Right atrium auricular region (tissue), 2 donors: Measurements from ENCODE around the gene CSF3. TPM values are rescaled to one million over a fixed set of nuclear protein-coding genes. Genes with fewer than 3 reads are reported as not detected.
A peak's percentile ranks its signal among the peaks of the same experiment; 100 is the strongest.

ENCODE experiments used
- DNase-seq: peaks from one replicate; pipeline ENCODE4 v3.0.0-alpha.2; 2019; ENCODE audit warnings: low spot score
- H3K27ac ChIP-seq, 2 donors: fragments of 200-600 bp; sonication (generic); 1 replicate in 1 of 2; 2 replicates in 1 of 2; pipeline ENCODE4 v1.5.1; 2016 to 2019
- H3K27me3 ChIP-seq, 2 donors: fragments of 200-600 bp; sonication (generic); one replicate each; pipeline versions ENCODE4 v1.5.1 to v1.6.0; 2017 to 2019
- H3K36me3 ChIP-seq: fragments of 200-600 bp; sonication (generic); one replicate; pipeline ENCODE4 v1.5.1; 2016
- H3K4me1 ChIP-seq, 2 donors: fragments of 200-600 bp; sonication (generic); one replicate each; pipeline versions ENCODE4 v1.5.1 to v1.6.0; 2017 to 2019
- H3K4me3 ChIP-seq, 2 donors: fragments of 200-600 bp; sonication (generic); 1 replicate in 1 of 2; 2 replicates in 1 of 2; pipeline ENCODE4 v1.5.1; 2017 to 2019; ENCODE audit warnings: mild to moderate bottlenecking in 1 of 2, moderate library complexity in 1 of 2
- H3K9me3 ChIP-seq, 2 donors: fragments of 200-600 bp; sonication (generic); one replicate each; pipeline ENCODE4 v1.5.1; 2019
- CTCF ChIP-seq, 2 donors: fragments of 200-600 bp; sonication (generic); IDR thresholded peaks; one replicate each; pipeline ENCODE4 v1.5.1; 2019; ENCODE audit warnings: antibody characterized with exemption in 2 of 2
- microRNA-seq, 2 donors: library from miRNA; unstranded; fragments of <30 nt; microRNA quantifications; one replicate each; pipeline ENCODE4, GENCODE V29; 2016 to 2017; ENCODE audit warnings: borderline number of aligned reads in 2 of 2, borderline replicate concordance in 1 of 2
- total RNA-seq, 2 donors: library from RNA; depleted of rRNA; stranded (reverse); fragments of >200 nt; gene quantifications; one replicate each; pipeline ENCODE4 v1.1.0, GENCODE V29; 2016

Gene CSF3
- total RNA-seq, 2 donors from 2014 or later = 1.3 TPM; not detected in 1

GRCh38 chr17:40064971-40065768, 49.9 kb downstream of the CSF3 start:
- DNase-seq = no peak

GRCh38 chr17:40065769-40066510, 50.7 kb downstream of the CSF3 start:
- Histone ChIP-seq H3K9me3 (no peaks in the 10 kb centered on the region), H3K4me3 (peak overlapping the region in 1 of 2 donors; percentile 100), H3K36me3 (no peaks in the 10 kb centered on the region), H3K27ac (peak overlapping the region; percentile 95 to 98), H3K27me3 (no peaks in the 10 kb centered on the region), H3K4me1 (peaks cover 0 to 76% of the 10 kb centered on the region in 2 donors)
- no peak for TF ChIP-seq CTCF (IDR thresholded peaks at IDR 0.05)
- no peak for DNase-seq

More at GRCh38 chr17:40064971-40065768, 49.9 kb downstream of the CSF3 start:
- Histone ChIP-seq H3K27me3 (no peaks in the 10 kb centered on the region), H3K9me3 (no peaks in the 10 kb centered on the region), H3K36me3 (no peaks in the 10 kb centered on the region), H3K27ac (peak overlapping the region; percentile 95 to 98), H3K4me1 (peaks cover 0 to 68% of the 10 kb centered on the region in 2 donors), H3K4me3 (peak overlapping the region; percentile 10 to 100)
- no peak for TF ChIP-seq CTCF (IDR thresholded peaks at IDR 0.05)

Small RNAs within 50 kb of the gene (microRNA-seq; reads per million reads assigned to microRNA genes)
- 2.1 to 3.5 reads per million in 2 donors for gene MIR6884

Other genes starting within 250 kb of the CSF3 start
- under 1 TPM; 0.37 to 0.51 TPM for gene IKZF3, start 151.1 kb upstream of the CSF3 start, total RNA-seq
- gene ZPBP2, start 147.2 kb upstream of the CSF3 start, total RNA-seq = not detected
- 1 to 10 TPM in 1 of 2 donors, under 1 TPM in 1; 0.44 to 1.2 TPM for gene GSDMB, start 96.8 kb upstream of the CSF3 start, total RNA-seq
- 10 to 100 TPM; 31.5 to 41.5 TPM for gene ORMDL3, start 87.8 kb upstream of the CSF3 start, total RNA-seq
- not detected for gene LRRC3C, start 87.7 kb upstream of the CSF3 start, total RNA-seq
- under 1 TPM in 1 of 2 donors, not detected in 1; 0.75 TPM for gene GSDMA, start 52.4 kb upstream of the CSF3 start, total RNA-seq
- gene PSMD3, start 34.6 kb upstream of the CSF3 start, total RNA-seq = 10 to 100 TPM; 76.3 to 88.8 TPM
- gene MED24, start 39.0 kb downstream of the CSF3 start, total RNA-seq = 10 to 100 TPM; 44.2 to 44.7 TPM
- gene THRA, start 47.5 kb downstream of the CSF3 start, total RNA-seq = 10 to 100 TPM; 60.3 to 69.0 TPM
- 1 to 10 TPM; 8.3 to 9.9 TPM for gene NR1D1, start 85.1 kb downstream of the CSF3 start, total RNA-seq
- gene MSL1, start 106.5 kb downstream of the CSF3 start, total RNA-seq = 10 to 100 TPM; 42.2 to 52.5 TPM
- 10 to 100 TPM; 26.0 to 35.5 TPM for gene CASC3, start 125.1 kb downstream of the CSF3 start, total RNA-seq
- gene RAPGEFL1, start 162.0 kb downstream of the CSF3 start, total RNA-seq = 1 to 10 TPM; 1.6 to 2.9 TPM
- 1 to 10 TPM; 5.0 to 8.5 TPM for gene WIPF2, start 203.9 kb downstream of the CSF3 start, total RNA-seq